Left cardiac atrium (tissue), 4 donors: ENCODE measurements around the gene SORBS2. TPM values are rescaled to one million over a fixed set of nuclear protein-coding genes. Genes with fewer than 3 reads are reported as not detected.

ENCODE experiments used
- ATAC-seq, 2 donors: fragments of 200-7000 bp; cut with Tn5 transposase; one replicate each; pipeline ENCODE4 v1.9.1; 2020; ENCODE audit warnings: mild to moderate bottlenecking in 2 of 2, moderate library complexity in 2 of 2
- DNase-seq: peaks from one replicate; pipeline ENCODE4 v3.0.0-alpha.2; 2020
- intact Hi-C, 2 donors: fragments of 100-400 bp; cut with DNase I; formaldehyde crosslinking; loops; one replicate each; pipeline versions ENCODE4 v1.14.1 to v1.15.1; 2022 to 2023
- total RNA-seq, 2 donors: library from RNA; stranded (reverse); fragmentation: NEBNext Ultra II Directional; extraction: Animal tissue kit (Norgen Biotek cat#: 25700); gene quantifications; one replicate each; pipeline ENCODE4 v1.2.1, GENCODE V29; 2021
- donor health status: DM: no; HTN: yes; CAD: no.
- donor health status: DM: no; HTN: yes; CAD: no; lungs with severe emphysema.
- donor health status: DM: yes; HTN: yes; CAD: no.
- donor health status: Dilated cardiomyopathy.

Gene SORBS2
- total RNA-seq, 2 donors from 2014 or later = 439 to 535 TPM

- DNase-seq = peak; percentile 80
- intact Hi-C loops = no loop called here
- ATAC-seq = peak; percentile 46 to 76
Observed at GRCh38 chr4:185541251-185541727, 270.7 kb downstream of the SORBS2 start.

- DNase-seq (no peak), ATAC-seq (no peak)
- intact Hi-C loops = no loop called here
Observed at GRCh38 chr4:185540487-185541120, 271.4 kb downstream of the SORBS2 start.

- ATAC-seq (no peak), DNase-seq (no peak)
- intact Hi-C loops = no loop called here
Observed at GRCh38 chr4:185540040-185540439, 272.0 kb downstream of the SORBS2 start.

GRCh38 chr4:185538806-185539205, 273.2 kb downstream of the SORBS2 start:
- ATAC-seq (no peak), DNase-seq (no peak)
- intact Hi-C loops = loop anchor here (5.0 to 10.0 kb wide), 2 partner anchors 56 to 58 kb away; no protein-coding TSS in a partner anchor

DNA sequence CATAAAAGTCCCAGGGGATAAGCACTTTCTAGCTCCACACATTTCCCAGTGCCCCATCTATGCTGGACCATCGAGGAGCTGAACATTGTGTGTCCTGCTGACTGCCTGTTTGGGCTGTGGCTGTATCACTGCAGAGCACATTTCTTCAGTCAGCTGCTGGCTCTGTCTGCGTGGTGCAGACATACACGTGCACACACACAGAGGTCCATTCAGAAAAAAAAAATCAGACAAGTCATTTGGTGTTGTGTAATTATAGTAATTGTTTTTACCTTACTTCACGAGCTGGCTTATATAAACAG, 275.6 kb downstream of the SORBS2 start:
- DNase-seq (peak; percentile 63), ATAC-seq (peak in 1 of 2 donors; percentile 53)
- intact Hi-C loops = loop anchor here (5.0 to 10.0 kb wide), 2 partner anchors 58 to 61 kb away; no protein-coding TSS in a partner anchor

GRCh38 chr4:185535612-185536410, 276.2 kb downstream of the SORBS2 start:
- DNase-seq = no peak
- intact Hi-C loops = loop anchor here (2.0 to 10.0 kb wide), 3 partner anchors 31 to 61 kb away; no protein-coding TSS in a partner anchor
- ATAC-seq = no peak
